Heart left ventricle (tissue), 16 donors: ENCODE measurements around the gene PLPP6. TPM values are rescaled to one million over a fixed set of nuclear protein-coding genes. Genes with fewer than 3 reads are reported as not detected.

ENCODE experiments used
- ATAC-seq, 4 donors: fragments of 200-7000 bp; cut with Tn5 transposase; one replicate each; pipeline ENCODE4 v1.9.1; 2020 to 2022; ENCODE audit warnings: moderate library complexity in 4 of 4, mild to moderate bottlenecking in 3 of 4, moderate number of reproducible peaks in 1 of 4
- DNase-seq, 5 donors: peaks; one replicate each; pipeline ENCODE4 v3.0.0-alpha.2; 2020
- H3K27ac ChIP-seq, 12 donors: fragments of 200-600 bp; sonication (generic) in 4 of 12; one replicate each; pipeline versions ENCODE4 v1.5.0 to v1.8.0; 2016 to 2022; ENCODE audit warnings: mild to moderate bottlenecking in 2 of 12
- H3K27me3 ChIP-seq, 9 donors: fragments of 200-600 bp; sonication (generic) in 2 of 9; one replicate each; pipeline versions ENCODE4 v1.5.1 to v1.8.0; 2016 to 2022; ENCODE audit warnings: mild to moderate bottlenecking in 3 of 9
- H3K36me3 ChIP-seq, 9 donors: fragments of 200-600 bp; sonication (generic) in 2 of 9; one replicate each; pipeline versions ENCODE4 v1.5.0 to v1.8.0; 2018 to 2022; ENCODE audit warnings: mild to moderate bottlenecking in 2 of 9
- H3K4me1 ChIP-seq, 12 donors: fragments of 200-600 bp; sonication (generic) in 4 of 12; one replicate each; pipeline versions ENCODE4 v1.5.0 to v1.8.0; 2016 to 2022; ENCODE audit warnings: mild to moderate bottlenecking in 3 of 12
- H3K4me3 ChIP-seq, 12 donors: fragments of 200-600 bp; sonication (generic) in 4 of 12; one replicate each; pipeline versions ENCODE4 v1.5.0 to v1.8.0; 2017 to 2022; ENCODE audit warnings: mild to moderate bottlenecking in 9 of 12, moderate library complexity in 4 of 12
- H3K9me3 ChIP-seq, 12 donors: fragments of 200-600 bp; sonication (generic) in 4 of 12; one replicate each; pipeline versions ENCODE4 v1.5.0 to v1.8.0; 2016 to 2022; ENCODE audit warnings: mild to moderate bottlenecking in 1 of 12
- CTCF ChIP-seq, 12 donors: fragments of 200-600 bp; sonication (generic) in 4 of 12; IDR thresholded peaks; one replicate each; pipeline versions ENCODE4 v1.5.0 to v1.8.0; 2018 to 2022; ENCODE audit warnings: antibody characterized with exemption in 12 of 12, mild to moderate bottlenecking in 5 of 12
- POLR2A ChIP-seq, 2 donors: fragments of 450-650 bp; IDR thresholded peaks; one replicate each; pipeline ENCODE4 v1.6.1; 2017; ENCODE audit warnings: antibody characterized with exemption in 2 of 2, mild to moderate bottlenecking in 2 of 2, moderate library complexity in 2 of 2
- WGBS, 4 donors: extraction: QIAGEN DNeasy Blood & Tissue Kit in 2 of 4; methylation state at CpG; one replicate each; pipeline versions ENCODE4 v1.1.5 to v1.1.7; 2013 to 2018; 5-methylcytosine and 5-hydroxymethylcytosine counted together
- intact Hi-C, 10 donors: fragments of 100-400 bp; cut with DNase I; formaldehyde crosslinking; loops; one replicate each; pipeline versions ENCODE4 v1.11.1 to v1.14.2; 2022
- polyA plus RNA-seq, 2 donors: library from polyadenylated mRNA; stranded (reverse); fragments of 200-250 nt; gene quantifications; one replicate each; pipeline ENCODE4 v1.2.3, GENCODE V29; 2013
- total RNA-seq, 9 donors: library from RNA; depleted of rRNA in 2 of 9; stranded (reverse); fragments of >200 nt in 2 of 9; fragmentation: NEBNext Ultra II Directional in 3 of 9; extraction: Animal tissue kit (Norgen Biotek cat#: 25700) in 3 of 9; gene quantifications; one replicate each; pipeline versions ENCODE4 v1.1.0 to v1.2.4, GENCODE V29; 2016 to 2023
- donor health status: ischemic (EF 13 %, LVEDD 7.1; RV severe dilation, severe dysfunction).
- donor health status: healthy with polysubstance abuse.
- donor health status: DM: no; HTN: yes; CAD: no.
- donor health status: DM: no; HTN: no; CAD: no.
- donor health status: ischemic (EF 25% LVEDD 6.9; RV normal size, moderate dysfunction).
- donor health status: ischemic (EF 25% LVEDD 5.7; RV mildly dilated, moderate dysfunction).
- donor health status: healthy.
- donor health status: DM: yes; HTN: yes; CAD: no.
- donor health status: ischemic (EF 35%, LVEDD 5.7; RV mildly dilated, moderate dysfunction).
- donor health status: nonischemic (EF 11% LVEDD 7.7; RV severe dilation, severe dysfunction).
- donor health status: DM: yes; HTN: yes; CAD: no.
- donor health status: PGD.
- donor health status: ischemic (EF 29% LVEDD 5.4; RV normal size, mild dysfunction).
- donor health status: nonischemic (EF 23%, LVEDD 6.1; RV moderate dilation, normal function).

PLPP6 gene
- total and polyA plus RNA-seq, 11 donors: 1.0 to 5.4 (median 2.8) TPM

- H3K27ac ChIP-seq: peak overlapping the region in 1 of 12 donors; percentile 0
Observed at GRCh38 chr9:4691795-4692194, 29.7 kb downstream of the PLPP6 start.

GRCh38 chr9:4700091-4700490 is 38.0 kb downstream of the PLPP6 start:
- no peak for TF ChIP-seq POLR2A (IDR thresholded peaks at IDR 0.05)
- TF ChIP-seq CTCF (IDR thresholded peaks at IDR 0.05): no peak
- Histone ChIP-seq H3K4me3 (no peak overlapping the region), H3K9me3 (no peaks in the 10 kb centered on the region), H3K36me3 (peaks cover 0 to 99% (median 82%) of the 10 kb centered on the region in 9 donors), H3K27ac (no peak overlapping the region), H3K4me1 (no peaks in the 10 kb centered on the region), H3K27me3 (no peaks in the 10 kb centered on the region)
- DNase-seq: no peak
- no peak for ATAC-seq
- intact Hi-C loops: no loop called here
- WGBS, 4 donors: 94 to 96% (median 95%) methylated on average over 3 of the region's 3 CpGs

More at GRCh38 chr9:4691795-4692194, 29.7 kb downstream of the PLPP6 start:
- Histone ChIP-seq H3K36me3 (peaks cover 0 to 94% (median 62%) of the 10 kb centered on the region in 9 donors), H3K4me1 (peaks cover 0 to 29% (median 14%) of the 10 kb centered on the region in 12 donors), H3K27me3 (no peaks in the 10 kb centered on the region), H3K9me3 (no peaks in the 10 kb centered on the region), H3K4me3 (no peak overlapping the region)
- 84 to 90% (median 88%) methylated on average over 3 of the region's 3 CpGs for WGBS, 4 donors
- intact Hi-C loops: no loop called here
- TF ChIP-seq POLR2A (IDR thresholded peaks at IDR 0.05) (no peak), CTCF (IDR thresholded peaks at IDR 0.05) (no peak)
- DNase-seq (no peak), ATAC-seq (no peak)

GRCh38 chr9:4700932-4701331 is 38.8 kb downstream of the PLPP6 start:
- ATAC-seq: no peak
- intact Hi-C loops: no loop called here

GRCh38 chr9:4701526-4701925 is 39.4 kb downstream of the PLPP6 start:
- no peak overlapping the region for H3K4me3 ChIP-seq
- 14 to 40% (median 29%) methylated on average over 1 of the region's 1 CpG for WGBS, 4 donors
- H3K36me3 ChIP-seq: peaks cover 0 to 100% (median 92%) of the 10 kb centered on the region in 9 donors
- no peaks in the 10 kb centered on the region for H3K4me1 ChIP-seq
- intact Hi-C loops: no loop called here
- TF ChIP-seq CTCF (IDR thresholded peaks at IDR 0.05) (no peak), POLR2A (IDR thresholded peaks at IDR 0.05) (no peak)
- no peaks in the 10 kb centered on the region for H3K9me3 ChIP-seq
- H3K27ac ChIP-seq: peak overlapping the region in 1 of 12 donors; percentile 1
- DNase-seq: no peak
- H3K27me3 ChIP-seq: no peaks in the 10 kb centered on the region
- no peak for ATAC-seq

More at GRCh38 chr9:4700932-4701331, 38.8 kb downstream of the PLPP6 start:
- peaks cover 0 to 100% (median 89%) of the 10 kb centered on the region in 9 donors for H3K36me3 ChIP-seq
- no peak for DNase-seq
- no peak overlapping the region for H3K27ac ChIP-seq
- H3K4me1 ChIP-seq: no peaks in the 10 kb centered on the region
- H3K27me3 ChIP-seq: no peaks in the 10 kb centered on the region
- no peak overlapping the region for H3K4me3 ChIP-seq
- H3K9me3 ChIP-seq: no peaks in the 10 kb centered on the region
- no peak for TF ChIP-seq POLR2A (IDR thresholded peaks at IDR 0.05)
- TF ChIP-seq CTCF (IDR thresholded peaks at IDR 0.05): no peak
- WGBS, 4 donors: 82 to 87% (median 86%) methylated on average over 2 of the region's 2 CpGs
